Inflammatory macrophage treated with lipopolysaccharide for 4 hours (primary cell): Measurements from ENCODE around the gene USP6NL.
A peak's percentile ranks its signal among the peaks of the same experiment; 100 is the strongest.
"Not testable (repeated sequence)": the region's sequence is repeated elsewhere in the genome, so short reads cannot be mapped to it uniquely, and the experiment has no call there.

Source experiments
- DNase-seq: peaks from one replicate; pipeline ENCODE4 v3.0.0-alpha.2; 2020

USP6NL gene

DNA sequence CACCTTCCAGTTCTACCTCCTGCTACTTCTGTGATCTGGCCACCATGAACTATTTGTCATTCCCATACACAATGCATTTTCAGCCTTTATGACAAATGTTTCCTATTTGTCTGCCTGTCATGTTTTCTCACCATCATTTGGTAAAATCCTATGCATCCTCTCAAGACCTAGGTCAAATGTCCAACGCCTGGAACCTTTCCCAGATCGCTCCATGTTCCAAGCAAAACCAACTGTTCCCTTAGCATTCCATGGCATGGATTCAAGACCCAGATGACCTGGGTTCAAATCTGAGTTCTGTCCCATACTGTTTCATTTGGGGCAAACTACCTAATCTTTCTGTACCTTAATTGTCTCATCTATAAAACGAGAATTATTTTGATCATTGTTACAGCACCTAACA lies 98.9 kb downstream of the USP6NL start:
- DNase-seq, result no peak

DNA sequence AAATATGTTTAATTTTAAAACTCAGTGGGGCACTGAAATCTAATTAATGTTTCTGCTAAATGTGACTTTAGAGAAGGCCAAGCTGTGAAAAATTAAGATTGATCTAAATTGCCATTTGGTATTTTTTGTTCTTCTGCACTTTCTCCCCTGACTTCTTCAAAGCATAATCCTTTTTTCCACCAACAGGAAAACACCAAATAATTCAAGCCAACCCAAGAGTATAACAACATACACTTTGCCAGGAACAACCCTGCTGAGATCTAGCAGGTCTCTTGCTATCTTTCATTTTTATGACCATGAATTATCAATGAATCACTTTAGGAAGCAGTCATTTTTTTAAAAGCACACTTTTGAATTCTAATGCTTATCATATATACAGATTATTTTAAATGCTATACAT lies 100.1 kb downstream of the USP6NL start:
- no peak for DNase-seq

DNA sequence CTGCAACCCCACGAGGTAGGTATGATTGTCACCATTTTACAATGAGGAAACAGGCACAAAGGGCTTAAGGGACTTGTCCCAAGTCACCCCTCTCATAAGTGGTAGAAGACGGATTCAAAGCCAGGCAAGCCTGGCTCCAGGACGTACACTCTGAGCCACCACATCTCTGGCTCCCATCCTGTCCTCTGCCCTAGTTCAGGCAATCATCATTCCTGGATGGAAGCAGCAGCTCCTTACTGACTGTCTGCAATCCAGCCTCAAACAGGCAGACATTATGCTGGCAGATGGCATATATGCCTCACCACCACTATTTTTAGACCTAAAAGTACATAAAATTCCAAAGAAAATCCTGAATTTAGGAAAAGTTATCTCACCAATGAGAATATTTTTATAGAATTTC lies 100.7 kb downstream of the USP6NL start:
- no peak for DNase-seq

DNA sequence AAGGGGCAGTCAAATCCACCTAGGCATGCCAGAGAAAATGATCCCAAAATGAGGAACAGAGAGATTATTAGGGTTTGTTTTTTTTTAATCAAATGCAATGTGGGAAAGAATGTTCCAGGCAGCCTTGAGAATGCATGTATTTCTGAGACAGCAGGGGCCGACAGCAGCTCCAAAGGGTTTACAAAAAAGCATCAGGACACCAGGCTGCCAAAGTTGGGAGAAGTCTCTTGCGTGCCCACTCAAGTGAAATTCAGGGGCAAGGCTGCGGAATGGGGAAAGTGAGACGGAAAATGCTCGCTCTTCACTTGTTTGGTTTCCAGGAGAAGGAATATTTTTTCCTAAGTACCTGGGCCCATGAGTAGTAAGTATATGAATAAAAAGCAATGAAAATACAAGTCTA lies 101.2 kb downstream of the USP6NL start:
- no peak for DNase-seq

DNA sequence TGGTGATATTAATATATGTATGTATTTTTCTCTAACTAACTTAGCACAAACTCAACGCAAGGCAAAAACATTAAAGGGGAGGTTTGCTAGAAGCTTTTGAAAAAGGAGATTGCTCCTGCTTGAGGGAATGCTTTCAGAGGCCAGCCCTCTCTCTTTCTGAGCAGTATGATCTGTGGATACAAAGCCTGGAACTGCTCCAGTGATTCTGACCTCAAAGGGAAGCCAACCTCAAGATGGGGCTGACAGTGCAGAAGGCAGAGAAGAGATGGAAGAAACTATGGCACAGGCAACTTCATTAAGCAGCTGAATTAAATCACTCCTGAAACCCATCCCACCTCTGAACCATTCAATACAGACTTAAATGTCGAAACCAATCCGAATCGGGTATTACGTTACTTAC lies 102.4 kb downstream of the USP6NL start:
- no peak for DNase-seq

DNA sequence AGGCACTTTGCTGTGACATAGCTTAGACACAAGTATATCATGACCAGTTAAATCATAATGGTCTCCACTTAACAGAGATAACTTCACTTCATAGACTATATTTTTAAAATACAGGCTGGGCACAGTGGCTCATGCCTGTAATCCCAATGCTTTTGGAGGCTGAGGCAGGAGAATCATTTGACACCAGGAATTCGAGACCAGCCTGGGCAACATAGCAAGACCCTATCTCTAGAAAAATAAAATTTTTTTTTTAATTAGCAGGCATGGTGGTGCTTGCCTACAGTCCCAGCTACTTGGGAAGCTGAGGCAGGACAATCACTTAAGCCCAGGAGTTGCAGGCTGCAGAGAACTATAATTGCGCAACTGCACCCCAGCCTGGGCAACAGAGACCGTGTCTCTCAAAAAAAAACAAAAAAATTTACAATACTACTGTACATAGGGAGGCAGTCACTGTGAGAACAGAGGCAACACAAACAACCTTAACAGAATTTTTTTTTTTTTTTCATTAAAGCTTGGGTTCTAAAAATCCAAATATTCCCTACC lies 105.1 kb downstream of the USP6NL start:
- no peak for DNase-seq

DNA sequence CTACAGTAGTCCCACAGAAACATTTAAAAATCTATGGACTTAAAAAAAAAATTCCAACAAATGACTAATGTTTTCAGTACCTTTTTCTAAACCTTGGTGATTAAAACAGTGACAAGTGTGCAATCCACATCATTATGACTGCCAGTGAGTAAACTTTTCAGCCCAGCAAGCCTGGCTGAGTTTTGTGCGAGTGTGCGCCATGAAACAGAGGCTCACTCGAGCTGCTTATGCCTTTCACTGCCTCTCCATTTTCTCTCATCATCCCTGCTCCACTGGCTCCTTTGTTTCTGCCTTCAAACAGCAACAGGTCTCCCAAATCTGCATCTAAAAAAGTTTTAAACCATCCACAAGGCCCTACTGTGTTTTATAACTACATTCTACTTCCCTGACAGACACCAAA lies 105.8 kb downstream of the USP6NL start:
- no peak for DNase-seq

DNA sequence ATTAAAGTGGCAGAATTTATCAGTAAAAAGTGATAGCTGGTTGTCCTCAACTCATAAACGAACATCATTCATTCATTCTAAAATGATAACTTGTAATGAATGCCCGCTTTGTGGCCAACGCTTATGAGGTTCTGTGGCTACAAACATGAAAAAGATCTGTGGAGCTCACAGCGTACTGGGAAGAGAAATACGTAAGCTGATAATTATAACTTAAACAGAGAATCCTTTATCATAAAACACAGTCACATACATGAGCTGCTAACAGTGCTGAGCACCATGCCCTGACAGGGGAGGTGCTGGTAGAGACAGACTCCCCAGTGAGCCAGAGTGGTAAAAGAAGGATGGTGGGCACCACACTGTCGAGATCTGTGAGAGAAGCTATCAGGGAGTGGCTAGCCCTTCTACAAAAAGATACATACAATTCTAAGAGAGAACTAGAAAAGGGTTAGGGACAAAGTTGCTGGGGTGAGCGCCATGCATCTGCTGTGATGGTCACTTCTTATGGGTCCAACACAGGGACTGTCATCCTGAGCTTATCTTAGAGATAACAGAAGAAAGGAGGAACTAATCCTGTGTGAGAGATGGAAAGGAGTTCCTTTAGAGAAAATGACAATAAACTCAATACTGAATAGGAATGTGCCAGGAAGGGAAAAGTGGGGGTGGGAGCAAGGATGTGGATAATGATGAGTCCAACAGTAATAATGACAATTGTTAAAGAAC lies 106.7 kb downstream of the USP6NL start:
- DNase-seq, result no peak

DNA sequence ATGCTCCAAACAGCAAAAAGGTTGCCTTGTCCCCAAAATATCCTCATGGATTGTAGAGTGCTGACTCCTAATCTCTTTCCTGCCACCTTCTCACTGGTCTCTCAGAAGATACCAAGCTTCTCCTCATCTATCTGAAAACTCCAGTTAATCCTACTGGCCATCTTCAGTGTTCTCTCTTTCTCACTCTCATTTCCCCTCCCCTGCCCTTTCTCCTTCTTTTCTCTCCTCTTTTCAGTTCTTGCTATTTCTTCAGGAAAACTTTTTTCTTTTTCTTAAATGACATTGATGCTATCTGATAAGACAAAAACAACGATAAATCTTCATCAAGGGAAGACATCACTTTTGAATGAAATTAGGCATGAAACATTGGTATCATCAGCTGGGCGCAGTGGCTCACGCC lies 109.8 kb downstream of the USP6NL start:
- DNase-seq, result no peak

DNA sequence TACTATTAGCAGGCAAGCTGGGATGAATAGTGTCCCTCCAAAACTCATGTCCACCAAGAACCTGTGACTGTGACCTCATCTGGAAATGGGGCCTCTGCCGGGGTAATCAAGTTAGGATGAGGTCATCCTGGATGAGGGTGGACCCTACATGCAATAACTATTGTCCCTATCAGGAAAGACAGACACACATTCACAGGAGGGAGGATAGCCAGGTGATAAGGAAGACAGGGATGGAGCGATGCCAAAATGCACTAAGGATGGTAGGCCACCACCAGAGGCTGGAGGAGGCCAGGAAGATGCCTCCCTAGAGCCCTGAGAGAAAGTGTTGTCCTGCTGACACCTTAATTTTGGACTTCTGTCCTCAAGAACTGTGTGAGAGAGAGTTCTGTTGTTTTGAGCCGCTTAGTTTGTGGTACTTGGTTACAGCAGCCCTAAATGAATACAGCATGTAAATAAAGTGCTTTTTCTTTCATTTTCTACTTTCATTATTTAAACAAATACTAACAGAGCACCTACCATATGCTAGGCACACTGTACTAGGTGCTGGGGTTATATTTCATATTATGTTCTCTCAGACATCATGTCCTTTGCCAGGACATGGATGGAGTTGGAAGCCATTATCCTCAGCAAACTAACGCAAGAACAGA lies 111.9 kb downstream of the USP6NL start:
- no peak for DNase-seq

DNA sequence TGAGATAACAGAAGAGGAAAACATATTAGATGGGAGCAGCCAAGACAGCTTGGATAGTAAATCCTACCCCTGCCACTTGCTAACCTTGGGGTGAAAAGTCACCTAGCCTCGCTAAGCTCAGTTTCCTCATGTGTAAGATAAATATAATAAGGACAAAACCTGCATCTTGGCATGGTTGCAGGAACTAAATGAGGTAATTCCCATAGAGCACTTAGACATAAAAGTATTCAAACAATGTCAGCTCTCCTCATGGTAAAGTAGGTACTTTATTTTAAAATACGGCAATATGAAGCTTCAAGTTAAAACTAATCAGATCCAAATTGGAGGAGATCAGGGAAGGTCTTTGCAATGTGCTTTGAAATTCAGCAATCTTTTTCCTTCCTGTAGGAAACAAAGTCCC lies 113.1 kb downstream of the USP6NL start:
- no peak for DNase-seq

DNA sequence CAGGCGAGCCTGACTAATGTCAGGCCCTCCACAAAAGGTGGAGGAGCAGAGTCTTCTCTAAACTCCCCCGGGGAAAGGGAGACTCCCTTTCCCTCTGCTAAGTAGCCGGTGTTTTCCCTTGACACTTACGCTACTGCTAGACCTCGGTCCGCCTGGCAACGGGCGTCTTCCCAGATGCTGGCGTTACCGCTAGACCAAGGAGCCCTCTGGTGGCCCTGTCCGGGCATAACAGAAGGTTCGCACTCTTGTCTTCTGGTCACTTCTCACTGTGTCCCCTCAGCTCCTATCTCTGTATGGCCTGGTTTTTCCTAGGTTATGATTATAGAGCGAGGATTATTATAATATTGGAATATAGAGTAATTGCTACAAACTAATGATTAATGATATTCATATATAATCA lies 116.5 kb downstream of the USP6NL start:
- not testable (repeated sequence) for DNase-seq

DNA sequence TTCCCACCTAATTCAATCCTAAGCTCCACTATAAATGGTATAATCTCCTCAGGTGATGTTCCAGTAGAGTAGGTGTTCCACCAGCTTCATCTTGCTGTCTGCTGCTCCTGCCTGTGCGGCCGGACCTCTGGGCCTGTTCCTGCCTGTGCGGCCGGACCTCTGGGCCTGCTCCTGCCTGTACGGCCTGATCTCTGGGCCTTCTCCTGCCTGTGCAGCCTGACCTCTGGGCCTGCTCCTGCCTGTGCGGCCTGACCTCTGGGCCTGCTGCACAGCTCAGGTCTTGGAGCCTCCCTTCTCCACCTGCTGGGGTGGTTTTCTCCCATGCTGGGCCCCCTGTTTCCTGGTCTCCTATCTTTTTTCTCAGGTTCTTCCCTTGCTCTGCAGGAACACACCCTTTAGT lies 117.8 kb downstream of the USP6NL start:
- no peak for DNase-seq

DNA sequence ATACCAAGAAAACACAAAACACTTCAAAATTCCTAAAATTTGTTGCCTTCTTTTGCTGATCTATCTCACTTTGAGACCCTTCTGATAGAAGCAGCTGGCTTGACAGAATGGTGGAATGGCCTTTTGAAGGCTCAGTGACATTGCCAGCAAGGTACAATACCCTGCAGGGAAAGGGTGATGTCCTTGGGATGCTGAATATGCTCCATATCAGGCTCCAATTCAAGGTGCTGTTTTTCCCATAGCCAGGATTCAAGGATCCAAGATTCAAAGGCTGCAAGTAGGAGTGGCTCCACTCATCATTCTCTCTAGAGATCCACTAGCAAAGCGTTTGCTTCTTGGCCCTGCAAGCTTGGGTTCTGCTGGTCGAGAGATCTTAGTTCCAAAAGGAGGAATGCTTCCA lies 120.4 kb downstream of the USP6NL start:
- DNase-seq, result no peak

DNA sequence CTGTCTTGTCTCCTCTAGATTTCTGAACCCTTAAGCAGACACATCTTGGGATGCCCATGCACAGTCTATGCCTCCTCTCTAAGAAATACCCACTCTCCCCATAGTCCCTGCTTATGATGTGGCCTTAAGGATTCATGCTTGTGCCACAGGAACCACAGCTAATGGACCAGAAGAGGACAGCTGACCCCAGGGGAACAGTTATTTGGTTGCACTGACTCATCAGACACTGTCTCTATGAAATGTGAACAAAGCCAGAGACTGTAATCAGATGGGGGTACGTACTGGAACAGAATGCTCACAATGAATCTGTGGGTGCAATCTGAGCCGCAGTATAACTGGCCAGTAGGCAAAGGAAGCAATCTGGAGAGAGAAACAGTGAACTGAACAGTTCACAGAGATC lies 121.9 kb downstream of the USP6NL start:
- no peak for DNase-seq

DNA sequence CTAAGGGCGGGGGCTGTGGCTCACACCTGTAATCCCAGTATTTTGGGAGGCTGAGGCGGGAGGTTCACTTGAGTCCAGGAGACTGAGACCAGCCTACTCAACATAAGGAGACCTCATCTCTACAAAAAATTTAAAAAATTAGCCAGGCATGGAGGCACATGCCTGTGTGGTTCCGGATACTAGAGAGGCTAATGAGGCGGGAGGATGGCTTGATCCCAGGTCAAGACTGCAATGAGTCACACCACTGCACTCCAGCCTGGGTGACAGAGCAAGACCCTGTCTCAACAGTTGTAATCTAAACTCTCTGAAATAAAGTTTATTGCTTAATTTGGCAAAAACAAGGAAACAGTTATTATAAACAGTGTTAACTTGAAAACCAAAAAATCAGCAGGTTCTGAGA lies 123.3 kb downstream of the USP6NL start:
- DNase-seq, result no peak

DNA sequence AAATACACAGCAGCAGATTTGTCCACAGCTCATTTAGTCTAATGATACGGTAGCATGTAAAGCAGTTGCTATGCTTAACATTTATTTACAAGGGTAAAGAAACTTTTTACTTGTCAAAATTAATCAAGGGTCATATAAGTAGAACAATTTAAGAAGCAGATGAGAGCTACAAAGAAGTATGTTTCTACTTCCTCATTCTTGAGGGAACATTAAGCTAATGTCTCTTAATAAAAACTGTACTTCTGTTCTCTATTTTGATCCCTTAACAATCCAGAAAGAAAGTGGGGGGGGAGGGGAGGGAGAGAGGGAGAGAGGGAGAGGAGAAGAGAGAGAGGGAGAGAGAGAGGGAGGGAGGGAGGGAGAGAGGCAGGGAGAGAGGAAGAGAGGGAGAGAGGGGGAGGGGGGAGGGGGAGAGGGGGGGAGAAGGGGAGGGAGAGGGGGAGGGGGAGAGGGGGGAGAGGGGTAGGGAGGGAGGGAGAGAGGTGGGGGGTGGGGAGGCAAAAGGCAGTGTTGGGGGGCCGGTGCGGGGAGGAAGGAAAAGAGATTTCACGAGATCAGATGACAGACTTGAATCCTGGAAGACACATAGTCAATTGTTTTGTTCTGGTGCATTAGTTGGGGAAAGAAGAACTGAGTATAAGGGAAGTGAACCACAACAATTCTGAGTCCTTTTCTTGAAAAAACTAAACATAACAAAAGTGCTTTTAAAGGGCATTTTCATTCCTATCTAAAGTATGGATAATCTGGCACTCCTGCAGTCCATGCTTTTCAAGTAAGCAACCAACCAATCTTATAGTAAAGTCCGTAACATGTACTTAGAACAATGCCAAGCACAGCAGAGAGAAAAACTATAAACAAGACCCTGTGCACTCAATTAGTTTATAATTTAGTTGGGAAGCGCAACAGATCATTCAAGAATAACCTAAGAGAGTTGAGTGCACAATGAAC lies 128.0 kb downstream of the USP6NL start:
- no peak for DNase-seq

DNA sequence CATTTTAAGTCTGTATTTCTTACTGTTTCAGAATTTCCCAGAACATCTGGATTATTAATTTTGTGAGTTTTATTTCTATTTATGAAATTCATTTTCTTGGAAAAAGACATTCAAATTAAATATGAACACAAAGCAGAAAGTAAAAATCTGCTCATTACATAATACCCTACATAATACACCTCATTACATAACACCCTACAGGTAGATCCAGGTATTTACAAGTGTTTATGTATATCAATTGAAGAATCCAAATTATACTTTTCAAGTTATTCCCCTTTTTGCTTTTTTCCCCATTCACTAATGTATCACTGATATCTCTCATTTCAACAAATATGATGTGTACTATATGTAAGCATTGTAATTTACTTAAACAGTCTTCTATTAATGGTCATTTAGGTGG lies 129.1 kb downstream of the USP6NL start:
- DNase-seq, result no peak

DNA sequence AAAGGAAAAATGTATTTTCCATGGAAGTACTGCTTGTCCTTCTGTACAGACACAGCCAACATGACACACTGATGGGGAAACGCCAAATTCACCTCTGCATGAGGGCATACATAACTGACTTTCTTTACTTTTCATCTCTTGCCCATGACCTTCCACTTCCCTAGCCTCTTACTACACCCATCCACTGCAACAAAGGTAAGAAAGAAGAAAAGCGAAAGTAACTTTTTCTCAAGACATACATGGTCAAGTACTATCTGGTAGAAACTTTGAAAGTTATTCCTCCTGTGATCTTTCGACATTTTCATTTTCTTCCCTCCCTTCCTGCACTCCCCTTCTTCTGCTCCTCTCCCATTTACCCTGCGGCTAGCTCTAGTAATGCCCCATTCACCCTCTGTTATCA lies 130.8 kb downstream of the USP6NL start:
- no peak for DNase-seq

DNA sequence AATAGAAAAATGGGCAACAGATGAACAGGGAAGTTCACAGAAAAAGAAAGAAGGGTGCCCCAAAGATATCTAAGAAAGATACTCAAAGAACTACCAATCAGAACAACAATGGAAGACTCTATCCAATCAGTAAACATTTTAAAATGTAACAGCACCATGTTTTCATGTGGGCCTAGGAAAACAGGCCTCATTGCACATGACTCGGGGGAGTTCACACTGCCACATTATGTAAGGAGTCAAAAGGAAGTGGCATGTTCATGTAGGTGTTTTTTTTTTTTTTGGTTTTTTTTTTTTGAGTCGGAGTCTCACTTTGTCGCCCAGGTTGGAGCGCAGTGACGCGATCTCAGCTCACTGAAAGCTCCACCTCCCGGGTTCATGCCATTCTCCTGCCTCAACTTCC lies 132.2 kb downstream of the USP6NL start:
- DNase-seq, result peak; percentile 15

DNA sequence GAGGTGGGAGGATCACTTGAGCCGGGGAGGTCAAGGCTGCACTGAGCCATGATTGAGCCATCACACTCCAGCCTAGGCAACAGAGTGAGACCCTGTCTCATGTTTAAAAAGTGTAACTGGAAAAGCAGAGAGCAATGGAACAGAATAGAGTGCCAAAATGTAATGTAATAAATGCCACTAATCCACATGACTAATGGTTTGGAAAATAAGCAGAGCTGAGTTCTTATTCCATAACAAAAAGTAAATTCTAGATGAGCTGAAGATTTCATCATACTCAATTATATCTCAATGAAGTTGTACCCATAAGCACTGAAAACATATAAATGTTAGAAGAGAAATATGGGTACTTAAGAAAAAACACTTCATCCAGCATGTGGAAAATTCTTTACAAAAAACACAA lies 132.6 kb downstream of the USP6NL start:
- no peak for DNase-seq

DNA sequence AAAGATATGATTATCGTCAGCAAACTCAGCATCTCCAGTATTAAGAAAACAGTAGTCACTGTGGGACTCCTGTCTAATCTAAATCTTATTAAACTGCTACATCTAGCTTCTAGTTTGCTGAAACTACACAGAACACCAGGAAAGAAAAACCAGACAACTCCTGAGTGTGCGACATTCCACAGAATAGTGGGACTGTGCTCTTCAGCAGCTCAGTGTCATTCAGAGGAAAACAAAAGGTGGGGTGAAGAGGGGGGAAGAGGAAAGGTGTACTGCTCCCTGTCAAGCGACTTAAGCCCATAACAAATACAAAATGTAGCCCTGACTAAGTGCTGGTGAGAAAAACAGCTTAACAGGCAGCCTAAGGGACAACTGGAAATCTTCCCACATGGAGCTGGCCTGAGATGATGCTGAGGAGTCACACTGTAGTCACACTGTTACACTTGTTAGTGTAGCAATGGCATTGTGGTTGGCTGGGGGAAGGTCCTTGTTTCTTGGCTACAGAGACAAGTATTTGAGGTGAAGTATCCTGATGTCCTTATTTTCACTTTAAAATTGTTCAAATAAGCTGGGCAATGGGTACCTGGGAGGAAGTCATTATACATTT lies 135.5 kb downstream of the USP6NL start:
- peak; percentile 12 for DNase-seq

DNA sequence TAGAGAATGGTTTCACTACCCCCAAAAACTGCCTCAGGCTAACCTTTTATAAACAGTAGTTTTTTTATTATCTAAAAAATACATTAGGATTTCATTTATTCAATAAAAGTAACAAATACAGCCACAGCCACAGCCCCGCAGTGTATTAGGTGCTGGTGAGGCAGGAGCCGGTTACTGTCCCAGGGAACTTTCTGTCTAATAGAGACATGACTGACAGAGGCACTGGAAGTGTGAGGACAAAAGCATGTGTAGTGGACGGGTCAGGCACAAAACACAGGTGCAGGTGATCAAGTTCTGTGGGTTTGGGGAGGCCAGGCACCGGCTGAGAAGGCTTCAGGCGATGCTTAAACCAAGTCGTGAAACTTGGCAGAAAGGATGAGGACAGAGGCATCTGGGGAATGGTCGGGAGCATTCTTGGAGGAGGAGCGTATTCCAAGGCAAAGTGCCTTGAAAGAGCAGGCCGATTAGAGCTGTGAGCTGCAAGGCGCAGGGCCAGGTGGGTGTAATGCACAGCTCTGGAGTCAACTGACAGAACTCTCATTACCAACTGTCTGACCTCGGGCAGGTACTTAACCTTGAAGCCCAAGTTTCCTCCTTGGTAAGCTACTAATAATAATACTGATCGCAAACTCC lies 138.2 kb downstream of the USP6NL start:
- no peak for DNase-seq
